Karpas-422 (cell line): ENCODE measurements around the gene SHISAL2B. TPM values are rescaled to one million over a fixed set of nuclear protein-coding genes. Genes with fewer than 3 reads are reported as not detected.

Experiments
- DNase-seq: peaks from one replicate; pipeline ENCODE4 v3.0.0-alpha.2; 2015
- H2AFZ ChIP-seq: fragments of 200-600 bp; sonication (generic); 2 replicates; pipeline ENCODE4 v1.6.1; 2014; ENCODE audit warnings: antibody characterized with exemption, low read length, mixed read lengths
- H3K27ac ChIP-seq: fragments of 200-600 bp; sonication (generic); 2 replicates; pipeline ENCODE4 v1.5.1; 2014; ENCODE audit warnings: mild to moderate bottlenecking, low read length, moderate library complexity
- H3K27me3 ChIP-seq: fragments of 200-600 bp; sonication (generic); 2 replicates; pipeline ENCODE4 v1.6.1; 2014; ENCODE audit warnings: low read length, mixed read lengths
- H3K36me3 ChIP-seq: fragments of 200-600 bp; sonication (generic); 2 replicates; pipeline ENCODE4 v1.6.1; 2014; ENCODE audit warnings: low read length, mixed read lengths; ENCODE audit not compliant: insufficient read depth
- H3K4me1 ChIP-seq: fragments of 200-600 bp; sonication (generic); 2 replicates; pipeline ENCODE4 v1.6.1; 2014; ENCODE audit warnings: mild to moderate bottlenecking, low read length, mixed read lengths
- H3K4me2 ChIP-seq: fragments of 200-600 bp; sonication (generic); 2 replicates; pipeline ENCODE4 v1.6.1; 2014; ENCODE audit warnings: low read length, low read depth, mild to moderate bottlenecking; ENCODE audit not compliant: poor library complexity, severe bottlenecking
- H3K4me3 ChIP-seq: fragments of 200-600 bp; sonication (generic); 2 replicates; pipeline ENCODE4 v1.5.1; 2014; ENCODE audit warnings: mild to moderate bottlenecking, antibody characterized with exemption, low read length, mixed read lengths
- H3K79me2 ChIP-seq: fragments of 200-600 bp; sonication (generic); 2 replicates; pipeline ENCODE4 v1.6.1; 2014; ENCODE audit warnings: mild to moderate bottlenecking, low read length, mixed read lengths
- H3K9ac ChIP-seq: fragments of 200-600 bp; sonication (generic); 2 replicates; pipeline ENCODE4 v1.6.0; 2014; ENCODE audit warnings: low read length
- H3K9me2 ChIP-seq: fragments of 200-600 bp; sonication (generic), shearing (Covaris generic); replicated peaks from 2 replicates; pipeline ENCODE4 v1.6.0; 2014; ENCODE audit warnings: mild to moderate bottlenecking, low read length, moderate library complexity; ENCODE audit not compliant: insufficient read depth
- H3K9me3 ChIP-seq: fragments of 300-700, 200-600 bp; sonication (generic); 2 replicates; pipeline ENCODE4 v1.6.1; 2014; ENCODE audit warnings: low read length, mixed read lengths
- H4K20me1 ChIP-seq: fragments of 200-600 bp; sonication (generic); 2 replicates; pipeline ENCODE4 v1.6.1; 2014; ENCODE audit warnings: mild to moderate bottlenecking, antibody characterized with exemption, low read length, low read depth; ENCODE audit not compliant: insufficient read depth
- total RNA-seq: library from RNA; depleted of rRNA; stranded (reverse); fragments of >200 nt; shearing (Covaris generic); gene quantifications from 2 replicates; pipeline ENCODE4 v1.2.3, GENCODE V29; 2014; ENCODE audit warnings: low replicate concordance; rRNA removed

Gene SHISAL2B
- not detected in 2 replicates for total RNA-seq

GRCh38 chr5:64690417-64691151 lies at the start of gene SHISAL2B:
Gene SHISAL2B (plus strand): TSS chr5:64690503. CDS start chr5:64690624, 121 bp downstream.
- H3K27me3 ChIP-seq = no peaks in the 10 kb centered on the region
- H3K9ac ChIP-seq = no peak within 1 kb of the TSS
- no peaks in the 10 kb centered on the region for H3K9me3 ChIP-seq
- H4K20me1 ChIP-seq = no peaks in the 10 kb centered on the region
- H3K27ac ChIP-seq = no peak within 1 kb of the TSS
- no peaks in the 10 kb centered on the region for H3K9me2 ChIP-seq
- H3K4me2 ChIP-seq = no peak within 1 kb of the TSS
- H3K4me1 ChIP-seq = no peaks in the 10 kb centered on the region
- no peak within 1 kb of the TSS for H3K4me3 ChIP-seq
- no peaks in the 10 kb centered on the region for H3K36me3 ChIP-seq
- no peak within 1 kb of the TSS for H2AFZ ChIP-seq
- H3K79me2 ChIP-seq = no peaks in the 10 kb centered on the region
- no peak for DNase-seq

GRCh38 chr5:64644831-64645230 lies 45.5 kb upstream of the SHISAL2B start:
- no peaks in the 10 kb centered on the region for H3K27me3 ChIP-seq
- DNase-seq = no peak
- H3K9ac ChIP-seq = no peak overlapping the region
- H3K4me2 ChIP-seq = no peak overlapping the region
- no peaks in the 10 kb centered on the region for H4K20me1 ChIP-seq
- no peak overlapping the region for H2AFZ ChIP-seq
- no peaks in the 10 kb centered on the region for H3K79me2 ChIP-seq
- no peaks in the 10 kb centered on the region for H3K4me1 ChIP-seq
- H3K36me3 ChIP-seq = no peaks in the 10 kb centered on the region
- H3K9me2 ChIP-seq = no peaks in the 10 kb centered on the region
- H3K9me3 ChIP-seq = no peaks in the 10 kb centered on the region
- no peak overlapping the region for H3K4me3 ChIP-seq
- no peak overlapping the region for H3K27ac ChIP-seq

GRCh38 chr5:64646169-64646568 lies 44.1 kb upstream of the SHISAL2B start:
- DNase-seq = no peak
- Histone ChIP-seq H3K9me2 (no peaks in the 10 kb centered on the region), H3K9me3 (no peaks in the 10 kb centered on the region), H4K20me1 (no peaks in the 10 kb centered on the region), H3K4me1 (no peaks in the 10 kb centered on the region), H3K9ac (no peak overlapping the region), H3K4me2 (no peak overlapping the region), H3K36me3 (no peaks in the 10 kb centered on the region), H3K27me3 (no peaks in the 10 kb centered on the region), H3K79me2 (no peaks in the 10 kb centered on the region), H3K4me3 (no peak overlapping the region), H3K27ac (no peak overlapping the region), H2AFZ (no peak overlapping the region)

GRCh38 chr5:64649512-64649911 lies 40.8 kb upstream of the SHISAL2B start:
- no peaks in the 10 kb centered on the region for H3K9me2 ChIP-seq
- H3K79me2 ChIP-seq = no peaks in the 10 kb centered on the region
- no peaks in the 10 kb centered on the region for H3K36me3 ChIP-seq
- no peaks in the 10 kb centered on the region for H4K20me1 ChIP-seq
- no peak overlapping the region for H2AFZ ChIP-seq
- H3K9ac ChIP-seq = no peak overlapping the region
- H3K4me2 ChIP-seq = no peak overlapping the region
- no peaks in the 10 kb centered on the region for H3K9me3 ChIP-seq
- no peak for DNase-seq
- H3K4me1 ChIP-seq = no peaks in the 10 kb centered on the region
- H3K4me3 ChIP-seq = no peak overlapping the region
- H3K27ac ChIP-seq = no peak overlapping the region
- H3K27me3 ChIP-seq = no peaks in the 10 kb centered on the region

- Histone ChIP-seq H2AFZ (no peak overlapping the region), H3K36me3 (no peaks in the 10 kb centered on the region), H3K9me2 (no peaks in the 10 kb centered on the region), H3K9me3 (no peaks in the 10 kb centered on the region), H3K27ac (no peak overlapping the region), H3K9ac (no peak overlapping the region), H4K20me1 (no peaks in the 10 kb centered on the region), H3K4me3 (no peak overlapping the region), H3K27me3 (no peaks in the 10 kb centered on the region), H3K4me1 (no peaks in the 10 kb centered on the region), H3K79me2 (no peaks in the 10 kb centered on the region), H3K4me2 (no peak overlapping the region)
- DNase-seq = no peak
Observed at GRCh38 chr5:64653766-64654560, 36.3 kb upstream of the SHISAL2B start.

- Histone ChIP-seq H3K9ac (no peak overlapping the region), H3K9me3 (no peaks in the 10 kb centered on the region), H3K27me3 (no peaks in the 10 kb centered on the region), H3K4me1 (no peaks in the 10 kb centered on the region), H3K4me2 (no peak overlapping the region), H3K36me3 (no peaks in the 10 kb centered on the region), H3K4me3 (no peak overlapping the region), H3K79me2 (no peaks in the 10 kb centered on the region), H2AFZ (no peak overlapping the region), H3K27ac (no peak overlapping the region), H3K9me2 (no peaks in the 10 kb centered on the region), H4K20me1 (no peaks in the 10 kb centered on the region)
- DNase-seq = no peak
Observed at GRCh38 chr5:64654561-64654938, 35.8 kb upstream of the SHISAL2B start.

- Histone ChIP-seq H3K36me3 (no peaks in the 10 kb centered on the region), H4K20me1 (no peaks in the 10 kb centered on the region), H3K9me3 (no peaks in the 10 kb centered on the region), H2AFZ (no peak overlapping the region), H3K4me2 (no peak overlapping the region), H3K9me2 (no peaks in the 10 kb centered on the region), H3K9ac (no peak overlapping the region), H3K4me1 (no peaks in the 10 kb centered on the region), H3K27ac (no peak overlapping the region), H3K79me2 (no peaks in the 10 kb centered on the region), H3K4me3 (no peak overlapping the region), H3K27me3 (no peaks in the 10 kb centered on the region)
- no peak for DNase-seq
Observed at GRCh38 chr5:64655596-64655995, 34.7 kb upstream of the SHISAL2B start.

GRCh38 chr5:64659289-64659688 lies 31.0 kb upstream of the SHISAL2B start:
- Histone ChIP-seq H3K36me3 (no peaks in the 10 kb centered on the region), H3K27ac (no peak overlapping the region), H3K27me3 (no peaks in the 10 kb centered on the region), H3K9me3 (no peaks in the 10 kb centered on the region), H3K9me2 (no peaks in the 10 kb centered on the region), H4K20me1 (no peaks in the 10 kb centered on the region), H3K4me3 (no peak overlapping the region), H3K9ac (no peak overlapping the region), H3K79me2 (no peaks in the 10 kb centered on the region), H2AFZ (no peak overlapping the region), H3K4me1 (no peaks in the 10 kb centered on the region), H3K4me2 (no peak overlapping the region)
- no peak for DNase-seq
